HCT116 (cell line): ENCODE measurements around the gene IFNL3. TPM values are rescaled to one million over a fixed set of nuclear protein-coding genes. Genes with fewer than 3 reads are reported as not detected.
"Not testable (repeated sequence)": the region's sequence is repeated elsewhere in the genome, so short reads cannot be mapped to it uniquely, and the experiment has no call there.

Source experiments
- ATAC-seq: fragments of 200-7000 bp; cut with Tn5 transposase; 2 replicates; pipeline ENCODE4 v1.9.1; 2020; ENCODE audit warnings: mild to moderate bottlenecking, moderate library complexity
- BruUV-seq: library from RNA; stranded (reverse); fragments of 400-500 nt; replicated peaks from 2 replicates; lab custom pipeline; 2021; lab: Mats Ljungman, UMichigan
- CTCF ChIA-PET: fragments of 300-600 bp; sonication (Branson Sonifier 250); formaldehyde crosslinking; loops from one replicate; lab custom pipeline; 2021; ENCODE audit warnings: antibody characterized with exemption; lab: Charles Lee
- POLR2A ChIA-PET: fragments of 300-600, 350-600 bp; sonication (Branson Sonifier 250); formaldehyde crosslinking; loops from one replicate; lab custom pipeline; 2021; ENCODE audit warnings: antibody characterized with exemption; lab: Charles Lee
- RAD21 ChIA-PET, 2 experiments: fragments of 300-600 bp; sonication (Branson Sonifier 250); formaldehyde crosslinking; loops; one replicate each; lab custom pipeline; 2023; ENCODE audit warnings: low total read pairs in 2 of 2; ENCODE audit not compliant: uncharacterized antibody in 2 of 2, unreplicated experiment in 2 of 2, low non-redundant PET in 1 of 2; lab: Charles Lee
- DNase-seq: peaks from one replicate; pipeline ENCODE4 v3.0.0-alpha.2; 2010; ENCODE audit warnings: low read depth, low spot score
- H2AFZ ChIP-seq: fragments of 200-600 bp; shearing (Covaris generic), sonication (generic); 2 replicates; pipeline ENCODE4 v1.6.1; 2017; ENCODE audit warnings: low read depth, mixed run types, mixed read lengths, antibody characterized with exemption, low read length; ENCODE audit not compliant: poor library complexity, severe bottlenecking
- H3K27ac ChIP-seq: 2 replicates; pipeline ENCODE4 v1.5.1; 2012; ENCODE audit warnings: low read depth, low read length
- H3K27me3 ChIP-seq: fragments of 200-600 bp; sonication (generic); 2 replicates; pipeline ENCODE4 v1.6.1; 2016; ENCODE audit warnings: mixed run types, low read length, mixed read lengths; ENCODE audit not compliant: insufficient read depth
- H3K36me3 ChIP-seq, 2 experiments: fragments of 200-500 bp in 1 of 2; fragments of 200-600 bp in 1 of 2; sonication (Bioruptor generic) in 1 of 2; sonication (generic) in 1 of 2; 2 replicates each; pipeline versions ENCODE4 v1.5.1 to v1.6.1; 2014 to 2016; ENCODE audit warnings: low read length in 2 of 2, inconsistent platforms in 1 of 2, mixed read lengths in 1 of 2, mixed run types in 1 of 2; ENCODE audit not compliant: insufficient read depth in 2 of 2, control insufficient read depth in 1 of 2
- H3K4me1 ChIP-seq, 2 experiments: fragments of 200-600 bp in 1 of 2; sonication (generic) in 1 of 2; 2 replicates each; pipeline versions ENCODE4 v1.5.1 to v1.6.1; 2012 to 2017; ENCODE audit warnings: low read length in 2 of 2, inconsistent platforms in 1 of 2, mild to moderate bottlenecking in 1 of 2, mixed read lengths in 1 of 2, mixed run types in 1 of 2, moderate library complexity in 1 of 2; ENCODE audit not compliant: insufficient read depth in 2 of 2, control insufficient read depth in 1 of 2
- H3K4me2 ChIP-seq: fragments of 200-600 bp; sonication (generic); 2 replicates; pipeline ENCODE4 v1.6.1; 2017; ENCODE audit warnings: mixed run types, low read length, mixed read lengths
- H3K4me3 ChIP-seq, 2 experiments: fragments of 200-600 bp in 1 of 2; sonication (generic) in 1 of 2; replicated peaks in 1 of 2; 2 replicates each; pipeline ENCODE4 v1.5.1; 2011 to 2016; ENCODE audit warnings: low read length in 2 of 2, control low read depth in 1 of 2, low read depth in 1 of 2, mild to moderate bottlenecking in 1 of 2, mixed read lengths in 1 of 2, mixed run types in 1 of 2
- H3K79me2 ChIP-seq: fragments of 200-600 bp; sonication (generic); 2 replicates; pipeline ENCODE4 v1.6.1; 2017; ENCODE audit warnings: mild to moderate bottlenecking, mixed run types, low read length, moderate library complexity, mixed read lengths; ENCODE audit not compliant: insufficient read depth
- H3K9ac ChIP-seq: fragments of 200-600 bp; sonication (generic); 2 replicates; pipeline ENCODE4 v1.6.1; 2016; ENCODE audit warnings: low read length, mixed read lengths
- H3K9me2 ChIP-seq: fragments of 200-600 bp; sonication (generic), shearing (Covaris generic); 2 replicates; pipeline ENCODE4 v1.6.1; 2017; ENCODE audit warnings: mixed run types, mild to moderate bottlenecking, moderate library complexity; ENCODE audit not compliant: insufficient read depth
- H3K9me3 ChIP-seq, 2 experiments: fragments of 200-500 bp in 1 of 2; fragments of 200-600 bp in 1 of 2; sonication (Bioruptor generic) in 1 of 2; sonication (generic) in 1 of 2; 2 replicates each; pipeline ENCODE4 v1.6.1; 2014 to 2017; ENCODE audit warnings: low read length in 2 of 2, mixed read lengths in 2 of 2, inconsistent platforms in 1 of 2, low read depth in 1 of 2, mild to moderate bottlenecking in 1 of 2, mixed run types in 1 of 2, moderate library complexity in 1 of 2; ENCODE audit not compliant: control insufficient read depth in 1 of 2, insufficient read depth in 1 of 2
- H4K20me1 ChIP-seq: fragments of 200-600 bp; sonication (generic), shearing (Covaris generic); 2 replicates; pipeline ENCODE4 v1.6.1; 2017; ENCODE audit warnings: mixed run types, mild to moderate bottlenecking, moderate library complexity; ENCODE audit not compliant: insufficient read depth
- CTCF ChIP-seq, 3 experiments: fragments of 200-600 bp in 1 of 3; sonication (generic) in 1 of 3; IDR thresholded peaks in 2 of 3; conservative IDR thresholded peaks in 1 of 3; 2 replicates each; pipeline ENCODE4 v1.5.1; 2012 to 2017; ENCODE audit warnings: low read depth in 2 of 3, low read length in 2 of 3, antibody characterized with exemption in 1 of 3, borderline replicate concordance in 1 of 3, control low read depth in 1 of 3, mild to moderate bottlenecking in 1 of 3, mixed read lengths in 1 of 3, mixed run types in 1 of 3, moderate library complexity in 1 of 3; ENCODE audit not compliant: insufficient read depth in 1 of 3
- EGR1 ChIP-seq: IDR thresholded peaks from 2 replicates; pipeline ENCODE4 v1.6.1; 2012; ENCODE audit warnings: low read depth
- EZH2phosphoT487 ChIP-seq: fragments of 200-600 bp; IDR thresholded peaks from 2 replicates; pipeline ENCODE4 v1.6.1; 2018; ENCODE audit warnings: antibody characterized with exemption, borderline replicate concordance
- FOSL1 ChIP-seq: IDR thresholded peaks from 2 replicates; pipeline ENCODE4 v1.6.1; 2012; ENCODE audit warnings: low read depth
- JUND ChIP-seq: IDR thresholded peaks from 2 replicates; pipeline ENCODE4 v1.6.1; 2012
- POLR2A ChIP-seq: IDR thresholded peaks from 2 replicates; pipeline ENCODE4 v1.7.0; 2011; ENCODE audit warnings: borderline replicate concordance; ENCODE audit not compliant: insufficient read depth, insufficient read length; ENCODE audit errors: extremely low read depth
- POLR2AphosphoS5 ChIP-seq: IDR thresholded peaks from 2 replicates; pipeline ENCODE4 v1.6.1; 2011; ENCODE audit warnings: mild to moderate bottlenecking, low read depth, low read length, moderate library complexity
- SP1 ChIP-seq: IDR thresholded peaks from 2 replicates; pipeline ENCODE4 v1.6.1; 2012; ENCODE audit warnings: low read depth
- SRF ChIP-seq: IDR thresholded peaks from 2 replicates; pipeline ENCODE4 v1.6.1; 2012; ENCODE audit warnings: low read depth
- TCF7L2 ChIP-seq: IDR thresholded peaks from 2 replicates; pipeline ENCODE4 v1.7.0; 2011; ENCODE audit warnings: borderline replicate concordance, inconsistent platforms; ENCODE audit not compliant: insufficient read depth, insufficient read length; ENCODE audit errors: extremely low read depth
- YY1 ChIP-seq: IDR thresholded peaks from 2 replicates; pipeline ENCODE4 v1.6.1; 2011; ENCODE audit warnings: low read length, low read depth, moderate library complexity, mild to moderate bottlenecking; ENCODE audit not compliant: insufficient replicate concordance; ENCODE audit errors: extremely low read depth
- ZFX ChIP-seq: fragments of 450-650 bp; IDR thresholded peaks from 2 replicates; pipeline ENCODE4 v1.6.1; 2017
- intact Hi-C: fragments of 100-400 bp; cut with micrococcal nuclease; formaldehyde crosslinking; loops from 2 replicates; pipeline ENCODE4 v1.10.0; 2022
- total RNA-seq: library from RNA; stranded (reverse); gene quantifications from one replicate; pipeline ENCODE4 v1.2.1, GENCODE V29; 2021; ENCODE audit not compliant: unreplicated experiment
- TF ChIP-seq, protein P1 (sequence below): IDR thresholded peaks from 2 replicates; pipeline ENCODE4 v1.6.1; 2012; ENCODE audit warnings: low read depth
- TF ChIP-seq, protein P2 (sequence below): IDR thresholded peaks from 2 replicates; pipeline ENCODE4 v1.6.1; 2012

IFNL3 gene
- total RNA-seq, 1 experiment from 2014 or later: not detected

- RAD21 ChIA-PET: no interaction called here
- TF ChIP-seq, protein P1, sequence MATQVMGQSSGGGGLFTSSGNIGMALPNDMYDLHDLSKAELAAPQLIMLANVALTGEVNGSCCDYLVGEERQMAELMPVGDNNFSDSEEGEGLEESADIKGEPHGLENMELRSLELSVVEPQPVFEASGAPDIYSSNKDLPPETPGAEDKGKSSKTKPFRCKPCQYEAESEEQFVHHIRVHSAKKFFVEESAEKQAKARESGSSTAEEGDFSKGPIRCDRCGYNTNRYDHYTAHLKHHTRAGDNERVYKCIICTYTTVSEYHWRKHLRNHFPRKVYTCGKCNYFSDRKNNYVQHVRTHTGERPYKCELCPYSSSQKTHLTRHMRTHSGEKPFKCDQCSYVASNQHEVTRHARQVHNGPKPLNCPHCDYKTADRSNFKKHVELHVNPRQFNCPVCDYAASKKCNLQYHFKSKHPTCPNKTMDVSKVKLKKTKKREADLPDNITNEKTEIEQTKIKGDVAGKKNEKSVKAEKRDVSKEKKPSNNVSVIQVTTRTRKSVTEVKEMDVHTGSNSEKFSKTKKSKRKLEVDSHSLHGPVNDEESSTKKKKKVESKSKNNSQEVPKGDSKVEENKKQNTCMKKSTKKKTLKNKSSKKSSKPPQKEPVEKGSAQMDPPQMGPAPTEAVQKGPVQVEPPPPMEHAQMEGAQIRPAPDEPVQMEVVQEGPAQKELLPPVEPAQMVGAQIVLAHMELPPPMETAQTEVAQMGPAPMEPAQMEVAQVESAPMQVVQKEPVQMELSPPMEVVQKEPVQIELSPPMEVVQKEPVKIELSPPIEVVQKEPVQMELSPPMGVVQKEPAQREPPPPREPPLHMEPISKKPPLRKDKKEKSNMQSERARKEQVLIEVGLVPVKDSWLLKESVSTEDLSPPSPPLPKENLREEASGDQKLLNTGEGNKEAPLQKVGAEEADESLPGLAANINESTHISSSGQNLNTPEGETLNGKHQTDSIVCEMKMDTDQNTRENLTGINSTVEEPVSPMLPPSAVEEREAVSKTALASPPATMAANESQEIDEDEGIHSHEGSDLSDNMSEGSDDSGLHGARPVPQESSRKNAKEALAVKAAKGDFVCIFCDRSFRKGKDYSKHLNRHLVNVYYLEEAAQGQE: no peak
- TF ChIP-seq, protein P2, sequence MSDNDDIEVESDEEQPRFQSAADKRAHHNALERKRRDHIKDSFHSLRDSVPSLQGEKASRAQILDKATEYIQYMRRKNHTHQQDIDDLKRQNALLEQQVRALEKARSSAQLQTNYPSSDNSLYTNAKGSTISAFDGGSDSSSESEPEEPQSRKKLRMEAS: no peak
- TF ChIP-seq POLR2AphosphoS5 (no peak), SRF (no peak), FOSL1 (no peak), CTCF (IDR thresholded peaks at IDR 0.05 in 2 of 3, conservative IDR thresholded peaks at IDR 0.05 in 1 of 3; ENCODE audit: borderline replicate concordance in 1 of 3, insufficient read depth in 1 of 3, low read depth in 2 of 3, low read length in 2 of 3) (no peak), EGR1 (no peak), POLR2A (no peak), ZFX (no peak), JUND (no peak), TCF7L2 (no peak), SP1 (no peak), EZH2phosphoT487 (no peak), YY1 (no peak)
- no TSS peak for BruUV-seq
- DNase-seq (no peak), ATAC-seq (0 out of 2 replicates have a peak, but pooled peaks have one; percentile 39)
- no peak overlapping the region for H3K4me2 ChIP-seq
- H3K79me2 ChIP-seq: no peaks in the 10 kb centered on the region
- intact Hi-C loops: no loop called here
- H3K36me3 ChIP-seq: no peaks in the 10 kb centered on the region
- H3K4me3 ChIP-seq: no peak overlapping the region
- no peaks in the 10 kb centered on the region for H3K27me3 ChIP-seq
- no peaks in the 10 kb centered on the region for H3K4me1 ChIP-seq
- no peak overlapping the region for H3K27ac ChIP-seq
- no peak overlapping the region for H2AFZ ChIP-seq
- no peak overlapping the region for H3K9ac ChIP-seq
- no peaks in the 10 kb centered on the region for H3K9me3 ChIP-seq
- H4K20me1 ChIP-seq: no peaks in the 10 kb centered on the region
- POLR2A ChIA-PET: no interaction called here
- no peaks in the 10 kb centered on the region for H3K9me2 ChIP-seq
- CTCF ChIA-PET: no interaction called here
These were observed 2.3 kb upstream of the IFNL3 start for GRCh38 chr19:39246951-39247669.

DNA sequence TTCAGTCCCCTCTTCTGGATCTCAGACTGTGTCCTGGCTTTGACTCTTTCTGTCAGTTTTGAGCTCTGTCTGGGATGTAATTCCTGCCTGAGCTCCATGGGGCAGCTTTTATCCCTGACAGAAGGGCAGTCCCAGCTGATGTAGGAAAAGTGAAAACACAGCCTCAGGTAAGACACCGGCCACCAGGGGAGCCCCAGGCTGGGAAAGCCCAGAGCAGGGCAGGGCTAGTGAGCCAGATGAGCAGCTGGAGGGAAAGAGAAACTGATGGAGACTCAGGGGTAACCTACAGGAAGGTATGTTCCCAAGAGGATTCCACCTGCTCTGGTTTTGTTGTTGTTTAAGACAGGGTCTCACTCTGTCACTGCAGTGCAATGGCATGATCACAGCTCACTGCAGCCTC is 360 bp upstream of the IFNL3 start:
- H3K4me2 ChIP-seq, H3K27ac ChIP-seq, H3K79me2 ChIP-seq, H3K4me1 ChIP-seq, DNase-seq, H3K9me3 ChIP-seq, H3K36me3 ChIP-seq, BruUV-seq, H3K9me2 ChIP-seq, CTCF ChIA-PET, H2AFZ ChIP-seq, H3K9ac ChIP-seq, H3K27me3 ChIP-seq, RAD21 ChIA-PET, POLR2A ChIA-PET, H4K20me1 ChIP-seq, intact Hi-C loops, H3K4me3 ChIP-seq: not testable (repeated sequence)
- ATAC-seq: peak; percentile 97
